HL-60 (cell line): ENCODE measurements around the gene RIPK4.

Experiments
- SPI1 ChIP-seq: IDR thresholded peaks from 2 replicates; pipeline ENCODE4 v1.6.1; 2012; ENCODE audit warnings: low read depth, mild to moderate bottlenecking, borderline replicate concordance
- TF ChIP-seq, protein P1 (sequence below): IDR thresholded peaks from one replicate; pipeline ENCODE4 v1.5.1; 2011; ENCODE audit warnings: low read length, control low read depth, inconsistent platforms; ENCODE audit not compliant: insufficient read depth

GRCh38 chr21:41751611-41752011 is 15.2 kb downstream of the RIPK4 start:
- TF ChIP-seq SPI1 = no peak
- TF ChIP-seq, protein P1, sequence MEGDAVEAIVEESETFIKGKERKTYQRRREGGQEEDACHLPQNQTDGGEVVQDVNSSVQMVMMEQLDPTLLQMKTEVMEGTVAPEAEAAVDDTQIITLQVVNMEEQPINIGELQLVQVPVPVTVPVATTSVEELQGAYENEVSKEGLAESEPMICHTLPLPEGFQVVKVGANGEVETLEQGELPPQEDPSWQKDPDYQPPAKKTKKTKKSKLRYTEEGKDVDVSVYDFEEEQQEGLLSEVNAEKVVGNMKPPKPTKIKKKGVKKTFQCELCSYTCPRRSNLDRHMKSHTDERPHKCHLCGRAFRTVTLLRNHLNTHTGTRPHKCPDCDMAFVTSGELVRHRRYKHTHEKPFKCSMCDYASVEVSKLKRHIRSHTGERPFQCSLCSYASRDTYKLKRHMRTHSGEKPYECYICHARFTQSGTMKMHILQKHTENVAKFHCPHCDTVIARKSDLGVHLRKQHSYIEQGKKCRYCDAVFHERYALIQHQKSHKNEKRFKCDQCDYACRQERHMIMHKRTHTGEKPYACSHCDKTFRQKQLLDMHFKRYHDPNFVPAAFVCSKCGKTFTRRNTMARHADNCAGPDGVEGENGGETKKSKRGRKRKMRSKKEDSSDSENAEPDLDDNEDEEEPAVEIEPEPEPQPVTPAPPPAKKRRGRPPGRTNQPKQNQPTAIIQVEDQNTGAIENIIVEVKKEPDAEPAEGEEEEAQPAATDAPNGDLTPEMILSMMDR = no peak
